ENCODE measurements around the gene TUBB4A.
A peak's percentile ranks its signal among the peaks of the same experiment; 100 is the strongest.
"Not testable (repeated sequence)": the region's sequence is repeated elsewhere in the genome, so short reads cannot be mapped to it uniquely, and the experiment has no call there.

The TUBB4A gene

GRCh38 chr19:6524311-6524710 is 22.2 kb upstream of the TUBB4A start:
- no peak for DNase-seq (ENCODE audit: low read depth in 2 of 2)

DNA sequence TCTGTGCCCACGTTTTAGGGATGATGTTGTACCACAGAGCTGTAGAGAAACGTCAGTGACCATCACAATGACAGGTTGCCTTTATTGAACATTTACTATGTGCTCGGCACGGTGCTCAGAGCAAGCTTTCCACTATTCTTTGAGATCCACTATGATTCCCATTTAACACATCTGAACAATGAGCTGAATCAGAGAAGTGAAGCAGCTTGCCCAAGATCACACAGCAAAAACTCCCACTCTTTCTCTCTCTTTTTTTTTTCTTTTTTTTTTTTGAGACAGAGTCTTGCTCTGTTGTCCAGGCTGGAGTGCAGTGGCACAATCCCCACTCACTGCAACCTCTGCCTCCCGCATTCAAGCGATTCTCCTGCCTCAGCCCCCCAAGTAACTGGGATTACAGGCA is 20.6 kb upstream of the TUBB4A start:
- DNase-seq (ENCODE audit: low read depth in 2 of 2): no peak

- DNase-seq (ENCODE audit: low read depth in 2 of 2): peak; percentile 56 to 62
Measured at GRCh38 chr19:6521718-6522646, 19.9 kb upstream of the TUBB4A start.

DNA sequence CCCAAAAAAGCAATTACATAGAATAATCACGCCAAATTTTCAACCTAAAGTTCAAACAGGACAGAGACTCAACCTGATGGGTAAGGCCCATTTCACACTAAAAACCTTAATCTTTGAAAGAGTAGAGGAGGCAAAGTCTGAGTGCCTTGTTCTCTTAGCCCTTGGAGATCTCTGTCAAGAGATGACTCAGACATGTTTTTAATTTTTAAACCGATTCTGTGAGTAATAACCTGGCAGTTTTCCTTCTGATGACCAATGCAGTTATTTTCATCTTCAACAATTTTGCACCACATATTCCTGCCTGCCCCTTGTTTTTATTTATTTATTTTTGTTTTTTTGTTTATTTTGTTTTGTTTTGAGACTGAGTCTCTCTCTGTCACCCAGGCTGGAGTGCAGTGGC is 17.2 kb upstream of the TUBB4A start:
- no peak for DNase-seq (ENCODE audit: low read depth in 2 of 2)

GRCh38 chr19:6518145-6518911 is 16.2 kb upstream of the TUBB4A start:
- DNase-seq (ENCODE audit: low read depth in 2 of 2): no peak

DNA sequence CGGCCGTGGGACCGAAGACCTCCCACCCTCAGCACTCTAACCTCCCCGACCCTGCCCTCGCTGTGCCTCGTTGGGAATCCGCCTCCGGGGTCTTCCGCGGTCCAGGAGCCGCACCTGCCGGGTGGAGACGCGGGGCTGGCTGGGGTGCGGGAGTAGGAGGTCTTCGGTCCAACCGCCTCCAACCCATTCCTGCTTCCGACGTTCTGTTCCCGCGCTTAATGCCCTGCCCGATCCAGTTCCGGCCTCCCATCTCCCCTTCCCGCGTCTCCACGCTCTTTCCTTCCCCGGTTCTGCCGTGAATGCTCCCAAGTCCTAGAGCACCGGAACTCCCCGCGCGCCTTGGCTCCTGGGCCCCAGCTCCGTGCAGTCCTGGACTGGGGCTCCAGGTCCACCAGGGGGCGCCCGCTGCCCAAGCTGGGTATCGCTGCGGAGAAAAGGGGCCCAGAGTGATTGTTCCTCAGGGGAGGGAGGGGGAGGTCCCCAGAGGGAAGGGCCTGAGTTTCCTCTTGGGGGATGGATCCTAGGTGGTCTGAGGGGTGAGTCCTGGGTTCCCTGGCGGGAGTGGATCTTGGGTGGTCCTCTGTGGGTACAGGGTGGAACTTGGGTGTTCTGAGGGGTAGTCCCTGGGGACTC is 14.7 kb upstream of the TUBB4A start:
- peak; percentile 73 to 81 for DNase-seq (ENCODE audit: low read depth in 2 of 2)

DNA sequence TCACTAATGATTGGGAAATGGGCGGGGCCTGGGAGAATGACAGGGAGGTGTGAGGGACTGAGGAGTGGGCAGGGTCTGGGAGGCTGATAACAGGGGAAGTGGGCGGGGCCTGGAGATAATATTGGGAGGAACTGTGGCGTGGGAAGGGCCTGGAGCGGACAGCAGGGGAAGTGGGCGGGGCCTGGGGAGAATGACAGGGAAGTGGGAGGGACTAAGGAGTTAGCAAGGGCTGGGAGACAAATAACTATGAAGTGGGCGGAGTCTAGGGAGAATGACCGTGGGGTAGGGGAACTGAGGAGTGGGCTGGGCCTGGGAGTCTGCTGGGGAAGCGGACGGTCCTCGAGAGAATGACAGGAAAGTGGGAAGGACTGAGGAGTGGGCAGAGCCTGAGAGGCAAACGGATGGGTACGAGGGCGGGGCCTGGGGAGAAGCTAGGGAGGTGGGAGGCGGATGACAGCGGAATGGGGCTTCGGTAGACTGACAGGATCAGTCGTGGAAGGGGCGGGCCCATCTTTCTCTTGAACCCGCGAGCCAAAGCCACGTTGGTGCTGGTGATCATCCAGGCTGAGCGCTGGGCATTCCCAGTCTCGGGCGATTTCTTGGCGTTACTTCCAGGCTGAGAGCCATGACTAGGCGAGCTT is 14.0 kb upstream of the TUBB4A start:
- DNase-seq (ENCODE audit: low read depth in 2 of 2): peak; percentile 34 to 37

- no peak for DNase-seq (ENCODE audit: low read depth in 2 of 2)
Measured at GRCh38 chr19:6514926-6515544, 12.9 kb upstream of the TUBB4A start.

DNA sequence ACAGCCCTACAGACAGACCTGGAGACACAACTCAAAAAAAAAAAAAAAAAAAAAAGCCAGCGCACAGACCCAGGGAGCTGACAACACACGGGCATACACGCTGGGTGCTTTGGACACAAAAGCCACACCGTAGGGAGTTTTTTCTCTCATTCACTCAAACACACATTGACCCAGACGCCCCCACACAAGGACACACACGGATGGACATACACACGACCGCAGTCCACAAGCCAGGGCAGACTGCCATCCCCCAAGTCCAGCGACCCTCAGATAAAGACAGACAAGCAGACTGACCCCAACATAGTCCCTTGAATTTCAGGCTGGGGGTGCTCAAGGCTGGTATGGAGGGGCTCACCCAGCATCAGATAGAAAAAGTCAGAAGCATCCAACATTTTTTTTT is 12.0 kb upstream of the TUBB4A start:
- no peak for DNase-seq (ENCODE audit: low read depth in 2 of 2)

GRCh38 chr19:6510618-6511017 is 8.5 kb upstream of the TUBB4A start:
- DNase-seq (ENCODE audit: low read depth in 2 of 2): no peak

DNA sequence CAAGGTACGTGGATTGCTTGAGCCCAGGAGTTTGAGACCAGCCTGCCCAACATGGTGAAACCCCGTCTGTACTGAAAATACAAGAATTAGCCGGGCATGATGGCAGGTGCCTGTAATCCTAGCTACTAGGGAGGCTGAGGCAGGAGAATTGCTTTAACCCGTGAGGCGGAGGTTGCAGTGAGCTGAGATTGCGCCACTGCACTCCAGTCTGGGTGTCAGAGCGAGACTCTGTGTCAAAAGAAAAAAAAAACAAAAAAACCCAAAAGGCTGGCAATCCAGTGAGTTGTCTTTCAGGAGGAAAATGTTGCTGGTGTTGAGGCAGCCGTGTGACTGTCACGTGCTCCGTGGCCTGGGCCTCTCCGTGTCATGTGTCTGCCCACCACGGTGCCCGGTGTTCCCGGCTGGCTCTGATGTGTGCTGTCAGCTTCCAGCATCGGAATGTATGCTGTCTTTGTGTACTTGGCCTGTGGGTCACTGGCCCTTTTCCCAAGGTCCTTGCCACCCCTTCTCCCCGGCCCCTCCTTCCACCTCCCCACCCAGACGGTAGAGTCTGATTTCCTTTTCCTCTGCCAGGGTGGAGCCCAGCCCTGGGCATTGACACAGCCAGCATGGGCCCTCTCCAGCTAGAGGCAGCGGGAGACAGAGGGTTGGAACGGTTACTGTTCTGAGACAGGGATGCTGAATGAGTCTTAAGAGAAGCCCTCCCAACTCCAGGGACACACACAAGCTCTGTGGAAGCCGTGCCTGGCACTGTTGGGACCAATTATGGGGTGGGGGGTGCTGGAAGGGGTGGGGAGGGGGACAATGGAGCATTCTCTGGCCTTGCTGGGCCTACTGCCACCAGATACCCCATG is 7.2 kb upstream of the TUBB4A start:
- DNase-seq (ENCODE audit: low read depth in 2 of 2): no peak

- DNase-seq (ENCODE audit: low read depth in 2 of 2): not testable (repeated sequence)
Measured at GRCh38 chr19:6508028-6508771, 6.1 kb upstream of the TUBB4A start.

- DNase-seq (ENCODE audit: low read depth in 2 of 2): no peak
Measured at GRCh38 chr19:6503407-6504201, 1.5 kb upstream of the TUBB4A start.

DNA sequence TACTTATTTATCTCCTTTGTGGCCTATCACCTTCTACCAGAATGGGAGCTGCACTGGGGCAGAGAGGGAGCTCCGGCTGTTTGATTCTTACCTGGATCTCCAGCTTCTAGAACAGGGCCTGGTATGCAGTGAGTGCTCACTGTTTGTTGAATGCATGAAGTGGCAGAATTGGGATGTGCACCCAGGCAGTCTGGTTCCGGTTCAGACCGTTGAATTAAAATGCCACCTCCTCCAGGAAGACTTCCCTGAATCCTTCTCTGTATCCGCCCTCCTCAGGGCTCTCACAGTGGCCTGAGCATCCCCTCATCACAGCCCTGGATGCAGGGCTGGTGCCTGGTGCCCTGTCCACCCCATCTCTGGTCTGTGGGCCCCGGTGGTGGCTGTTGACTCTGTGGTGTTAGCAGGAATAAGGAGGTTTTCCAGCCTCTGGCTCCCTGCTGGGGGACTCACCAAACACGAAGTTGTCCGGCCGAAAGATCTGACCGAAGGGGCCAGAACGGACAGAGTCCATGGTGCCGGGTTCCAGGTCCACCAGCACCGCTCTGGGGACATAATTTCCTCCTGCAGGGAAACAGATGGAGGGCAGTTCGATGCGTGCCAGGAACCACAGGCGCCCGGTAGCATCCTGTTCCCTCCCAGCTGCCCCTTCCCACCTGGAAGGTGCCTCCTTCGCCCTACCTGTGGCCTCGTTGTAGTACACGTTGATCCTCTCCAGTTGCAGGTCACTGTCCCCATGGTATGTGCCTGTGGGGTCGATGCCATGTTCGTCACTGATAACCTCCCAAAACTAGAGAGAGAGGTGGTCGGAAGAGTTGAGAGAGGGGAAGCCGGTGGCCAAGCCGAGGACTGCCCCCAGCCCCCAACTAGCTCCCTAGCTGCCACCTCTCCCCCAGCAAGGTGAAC is 1.0 kb downstream of the TUBB4A start:
- no peak for DNase-seq (ENCODE audit: low read depth in 2 of 2)

GRCh38 chr19:6499052-6499790 is 2.9 kb downstream of the TUBB4A start:
- DNase-seq (ENCODE audit: low read depth in 2 of 2): no peak

GRCh38 chr19:6498294-6499036 is 3.6 kb downstream of the TUBB4A start:
- no peak for DNase-seq (ENCODE audit: low read depth in 2 of 2)
